ENCODE measurements around the gene CLCN3. TPM values are rescaled to one million over a fixed set of nuclear protein-coding genes. Genes with fewer than 3 reads are reported as not detected.

Gene CLCN3
- total and polyA plus RNA-seq, 2 of the 13 experiments (the other 11 are each of a cell fraction or from before 2014, with no cell fraction given), result 13.6 to 23.7 TPM

GRCh38 chr4:169757575-169758184, 137.3 kb downstream of the CLCN3 start, which contains the start of gene HPF1 (continued):
- TF ChIP-seq, protein P1, sequence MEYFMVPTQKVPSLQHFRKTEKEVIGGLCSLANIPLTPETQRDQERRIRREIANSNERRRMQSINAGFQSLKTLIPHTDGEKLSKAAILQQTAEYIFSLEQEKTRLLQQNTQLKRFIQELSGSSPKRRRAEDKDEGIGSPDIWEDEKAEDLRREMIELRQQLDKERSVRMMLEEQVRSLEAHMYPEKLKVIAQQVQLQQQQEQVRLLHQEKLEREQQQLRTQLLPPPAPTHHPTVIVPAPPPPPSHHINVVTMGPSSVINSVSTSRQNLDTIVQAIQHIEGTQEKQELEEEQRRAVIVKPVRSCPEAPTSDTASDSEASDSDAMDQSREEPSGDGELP (IDR thresholded peaks at IDR 0.05; ENCODE audit: borderline replicate concordance, low read depth), result peak; percentile 47; the same call in 1 of the 2 replicates
- peak; percentile 78 for TF ChIP-seq RXRA (CRISPR knock-in tag; IDR thresholded peaks at IDR 0.05)
- no peak for TF ChIP-seq ZNF451 (CRISPR knock-in tag; IDR thresholded peaks at IDR 0.05)
- TF ChIP-seq GATAD2A (CRISPR knock-in tag; IDR thresholded peaks at IDR 0.05), result peak; percentile 40; the same call in 1 of the 2 replicates
- no peak for TF ChIP-seq ZBTB14 (CRISPR knock-in tag; IDR thresholded peaks at IDR 0.05)
- no peak for TF ChIP-seq ZNF775 (CRISPR knock-in tag; IDR thresholded peaks at IDR 0.05; ENCODE audit: borderline replicate concordance)
- TF ChIP-seq ZNF639 (CRISPR knock-in tag; conservative IDR thresholded peaks at IDR 0.05), result peak; percentile 48; the same call in 1 of the 2 replicates
- TF ChIP-seq ZBED4 (CRISPR knock-in tag; IDR thresholded peaks at IDR 0.05; ENCODE audit: borderline replicate concordance), result peak; percentile 57; the same call in 1 of the 2 replicates
- TF ChIP-seq, protein P2, sequence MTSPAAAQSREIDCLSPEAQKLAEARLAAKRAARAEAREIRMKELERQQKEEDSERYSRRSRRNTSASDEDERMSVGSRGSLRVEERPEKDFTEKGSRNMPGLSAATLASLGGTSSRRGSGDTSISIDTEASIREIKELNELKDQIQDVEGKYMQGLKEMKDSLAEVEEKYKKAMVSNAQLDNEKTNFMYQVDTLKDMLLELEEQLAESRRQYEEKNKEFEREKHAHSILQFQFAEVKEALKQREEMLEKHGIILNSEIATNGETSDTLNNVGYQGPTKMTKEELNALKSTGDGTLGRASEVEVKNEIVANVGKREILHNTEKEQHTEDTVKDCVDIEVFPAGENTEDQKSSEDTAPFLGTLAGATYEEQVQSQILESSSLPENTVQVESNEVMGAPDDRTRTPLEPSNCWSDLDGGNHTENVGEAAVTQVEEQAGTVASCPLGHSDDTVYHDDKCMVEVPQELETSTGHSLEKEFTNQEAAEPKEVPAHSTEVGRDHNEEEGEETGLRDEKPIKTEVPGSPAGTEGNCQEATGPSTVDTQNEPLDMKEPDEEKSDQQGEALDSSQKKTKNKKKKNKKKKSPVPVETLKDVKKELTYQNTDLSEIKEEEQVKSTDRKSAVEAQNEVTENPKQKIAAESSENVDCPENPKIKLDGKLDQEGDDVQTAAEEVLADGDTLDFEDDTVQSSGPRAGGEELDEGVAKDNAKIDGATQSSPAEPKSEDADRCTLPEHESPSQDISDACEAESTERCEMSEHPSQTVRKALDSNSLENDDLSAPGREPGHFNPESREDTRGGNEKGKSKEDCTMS (CRISPR knock-in tag; conservative IDR thresholded peaks at IDR 0.05), result no peak
- no peak for TF ChIP-seq ZNF143 (CRISPR knock-in tag; IDR thresholded peaks at IDR 0.05)
- peak; percentile 69; the same call in 1 of the 2 replicates for TF ChIP-seq ZNF792 (CRISPR knock-in tag; IDR thresholded peaks at IDR 0.05)
- TF ChIP-seq, protein P3, sequence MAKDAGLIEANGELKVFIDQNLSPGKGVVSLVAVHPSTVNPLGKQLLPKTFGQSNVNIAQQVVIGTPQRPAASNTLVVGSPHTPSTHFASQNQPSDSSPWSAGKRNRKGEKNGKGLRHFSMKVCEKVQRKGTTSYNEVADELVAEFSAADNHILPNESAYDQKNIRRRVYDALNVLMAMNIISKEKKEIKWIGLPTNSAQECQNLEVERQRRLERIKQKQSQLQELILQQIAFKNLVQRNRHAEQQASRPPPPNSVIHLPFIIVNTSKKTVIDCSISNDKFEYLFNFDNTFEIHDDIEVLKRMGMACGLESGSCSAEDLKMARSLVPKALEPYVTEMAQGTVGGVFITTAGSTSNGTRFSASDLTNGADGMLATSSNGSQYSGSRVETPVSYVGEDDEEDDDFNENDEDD (CRISPR knock-in tag; IDR thresholded peaks at IDR 0.05; ENCODE audit: borderline replicate concordance), result peak; percentile 82; the same call in 1 of the 2 replicates
- no peak for TF ChIP-seq ZNF781 (CRISPR knock-in tag; IDR thresholded peaks at IDR 0.05; ENCODE audit: borderline replicate concordance, not compliant biosample characterization)
- 0 out of 2 replicates have a peak, but pooled peaks have one; percentile 4 for TF ChIP-seq STAG1 (CRISPR knock-in tag; IDR thresholded peaks at IDR 0.05)
- no peak for TF ChIP-seq HNRNPK (IDR thresholded peaks at IDR 0.05; ENCODE audit: low read depth, low read length, poor library complexity, severe bottlenecking)
- TF ChIP-seq, protein P4, sequence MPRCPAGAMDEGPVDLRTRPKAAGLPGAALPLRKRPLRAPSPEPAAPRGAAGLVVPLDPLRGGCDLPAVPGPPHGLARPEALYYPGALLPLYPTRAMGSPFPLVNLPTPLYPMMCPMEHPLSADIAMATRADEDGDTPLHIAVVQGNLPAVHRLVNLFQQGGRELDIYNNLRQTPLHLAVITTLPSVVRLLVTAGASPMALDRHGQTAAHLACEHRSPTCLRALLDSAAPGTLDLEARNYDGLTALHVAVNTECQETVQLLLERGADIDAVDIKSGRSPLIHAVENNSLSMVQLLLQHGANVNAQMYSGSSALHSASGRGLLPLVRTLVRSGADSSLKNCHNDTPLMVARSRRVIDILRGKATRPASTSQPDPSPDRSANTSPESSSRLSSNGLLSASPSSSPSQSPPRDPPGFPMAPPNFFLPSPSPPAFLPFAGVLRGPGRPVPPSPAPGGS (CRISPR knock-in tag; IDR thresholded peaks at IDR 0.05), result no peak; the same call in 1 of the 2 replicates

Measured in HepG2 (cell line).